Measurements from ENCODE around the gene NTSR1. TPM values are rescaled to one million over a fixed set of nuclear protein-coding genes. Genes with fewer than 3 reads are reported as not detected.

The NTSR1 gene
- total RNA-seq, 1 donor: under 0.01 TPM

GRCh38 chr20:62716198-62716940 is 7.7 kb downstream of the NTSR1 start:
- H3K4me3 ChIP-seq (ENCODE audit: low read depth, low read length): no peak overlapping the region
- no peak for TF ChIP-seq CTCF (IDR thresholded peaks at IDR 0.05; ENCODE audit: insufficient read depth, low read depth, low read length)
- DNase-seq (ENCODE audit: low read depth): no peak

DNA sequence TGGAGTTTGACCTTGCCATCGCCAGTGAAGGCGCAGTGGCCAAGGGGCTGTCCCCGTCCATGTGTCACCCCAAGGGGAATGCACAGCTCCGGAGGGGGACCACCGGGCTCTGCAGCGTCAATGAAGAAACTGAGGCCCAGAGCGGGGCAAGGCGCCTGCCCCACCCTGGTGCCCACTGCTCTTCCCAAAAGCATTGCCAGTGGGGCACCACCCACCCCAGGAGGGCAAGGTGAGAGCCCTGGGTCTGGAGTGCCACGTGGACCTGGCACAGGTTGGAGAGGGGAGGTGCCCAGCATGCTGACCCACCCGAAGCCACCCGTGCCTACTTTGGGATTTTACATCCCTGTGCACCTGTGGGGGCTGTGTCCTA is 8.3 kb downstream of the NTSR1 start:
- TF ChIP-seq CTCF (IDR thresholded peaks at IDR 0.05; ENCODE audit: insufficient read depth, low read depth, low read length): no peak
- no peak for DNase-seq (ENCODE audit: low read depth)
- no peak overlapping the region for H3K4me3 ChIP-seq (ENCODE audit: low read depth, low read length)

GRCh38 chr20:62717933-62718332 is 9.3 kb downstream of the NTSR1 start:
- no peak for DNase-seq (ENCODE audit: low read depth)
- H3K4me3 ChIP-seq (ENCODE audit: low read depth, low read length): no peak overlapping the region
- TF ChIP-seq CTCF (IDR thresholded peaks at IDR 0.05; ENCODE audit: insufficient read depth, low read depth, low read length): no peak

DNA sequence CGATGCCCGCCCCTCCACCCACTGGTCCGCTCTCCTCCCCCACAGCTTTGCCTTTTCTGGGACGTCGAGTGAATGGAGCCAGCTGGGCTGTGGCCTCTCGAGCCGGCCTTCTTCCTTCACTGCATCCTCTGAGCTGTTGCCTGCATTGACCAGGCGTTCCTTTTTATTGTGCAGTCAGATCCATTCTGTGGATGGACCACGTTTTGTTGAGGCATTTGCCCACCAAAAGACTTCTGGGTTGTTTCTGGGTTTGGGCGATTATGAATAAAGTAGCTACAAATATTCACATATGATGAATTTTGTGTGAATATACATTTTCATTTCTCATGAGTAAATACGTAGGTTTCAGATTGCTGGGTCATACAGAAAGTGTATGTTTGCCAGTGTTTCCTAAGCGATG is 9.9 kb downstream of the NTSR1 start:
- DNase-seq (ENCODE audit: low read depth): no peak
- no peak for TF ChIP-seq CTCF (IDR thresholded peaks at IDR 0.05; ENCODE audit: insufficient read depth, low read depth, low read length)
- no peak overlapping the region for H3K4me3 ChIP-seq (ENCODE audit: low read depth, low read length)

DNA sequence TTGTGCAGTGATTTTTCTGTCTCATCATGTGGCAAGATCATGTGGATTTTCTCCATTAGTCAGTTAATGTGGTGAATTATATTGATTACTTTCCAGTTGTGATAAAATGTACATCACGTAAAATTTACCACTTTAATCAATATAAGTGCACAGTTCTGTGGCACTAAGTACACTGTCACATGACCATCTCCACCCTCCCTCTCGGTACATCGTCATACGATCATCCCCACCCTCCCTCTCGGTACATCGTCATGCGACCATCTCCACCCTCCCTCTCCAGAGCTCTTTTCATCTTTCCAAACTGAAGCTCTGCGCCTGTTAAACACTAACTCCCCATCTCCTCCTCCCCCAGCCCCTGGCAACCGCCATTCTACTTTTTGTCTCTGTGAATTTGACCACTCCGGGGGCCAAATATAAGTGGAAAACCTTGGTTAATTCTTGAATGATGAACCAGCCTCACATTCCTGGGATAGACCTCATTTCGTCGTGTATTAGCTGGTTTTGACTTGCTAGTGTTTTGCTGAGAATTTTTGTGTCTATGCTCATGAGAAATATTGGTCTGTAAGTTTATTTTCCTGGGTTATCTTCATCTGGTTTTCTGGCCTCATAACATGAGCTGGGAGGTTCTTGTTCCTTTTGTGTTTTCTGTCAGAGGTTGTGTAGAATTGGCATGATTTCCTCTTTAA is 10.8 kb downstream of the NTSR1 start:
- DNase-seq (ENCODE audit: low read depth): no peak
- no peak for TF ChIP-seq CTCF (IDR thresholded peaks at IDR 0.05; ENCODE audit: insufficient read depth, low read depth, low read length)
- H3K4me3 ChIP-seq (ENCODE audit: low read depth, low read length): no peak overlapping the region

GRCh38 chr20:62721511-62722370 is 13.1 kb downstream of the NTSR1 start:
- TF ChIP-seq CTCF (IDR thresholded peaks at IDR 0.05; ENCODE audit: insufficient read depth, low read depth, low read length): no peak
- H3K4me3 ChIP-seq (ENCODE audit: low read depth, low read length): no peak overlapping the region
- DNase-seq (ENCODE audit: low read depth): no peak
